H9 (cell line): ENCODE measurements around the gene DIPK1C. TPM values are rescaled to one million over a fixed set of nuclear protein-coding genes. Genes with fewer than 3 reads are reported as not detected.

Source experiments
- DNase-seq: peaks from one replicate; pipeline ENCODE4 v3.0.0-alpha.2; 2017
- H2AFZ ChIP-seq: one replicate; pipeline ENCODE4 v1.6.1; 2013; ENCODE audit warnings: mild to moderate bottlenecking, low read length, control low read depth, moderate library complexity
- H2AK5ac ChIP-seq: 2 replicates; pipeline ENCODE4 v1.6.1; 2013; ENCODE audit warnings: low read length, control low read depth, mixed read lengths; ENCODE audit not compliant: insufficient read length
- H2BK120ac ChIP-seq: one replicate; pipeline ENCODE4 v1.6.1; 2013; ENCODE audit warnings: low read depth, mild to moderate bottlenecking, low read length, control low read depth, inconsistent platforms; ENCODE audit not compliant: poor library complexity, severe bottlenecking
- H2BK12ac ChIP-seq: 2 replicates; pipeline ENCODE4 v1.6.1; 2013; ENCODE audit warnings: low read length, control low read depth, mixed read lengths, low read depth; ENCODE audit not compliant: insufficient read length
- H2BK15ac ChIP-seq: 2 replicates; pipeline ENCODE4 v1.6.1; 2013; ENCODE audit warnings: low read depth, low read length, control low read depth
- H2BK20ac ChIP-seq: one replicate; pipeline ENCODE4 v1.6.1; 2013; ENCODE audit warnings: low read depth, mild to moderate bottlenecking, low read length, control low read depth, inconsistent platforms; ENCODE audit not compliant: poor library complexity, severe bottlenecking
- H2BK5ac ChIP-seq: 2 replicates; pipeline ENCODE4 v1.6.1; 2013; ENCODE audit warnings: low read length, control low read depth, mixed read lengths; ENCODE audit not compliant: insufficient read length
- H3K14ac ChIP-seq: 2 replicates; pipeline ENCODE4 v1.6.1; 2013; ENCODE audit warnings: low read length, control low read depth; ENCODE audit not compliant: insufficient read depth
- H3K18ac ChIP-seq: 2 replicates; pipeline ENCODE4 v1.6.1; 2013; ENCODE audit warnings: low read depth, mild to moderate bottlenecking, mixed read lengths, low read length, control low read depth; ENCODE audit not compliant: insufficient read length
- H3K23ac ChIP-seq: 2 replicates; pipeline ENCODE4 v1.6.1; 2013; ENCODE audit warnings: low read length, control low read depth, mixed read lengths, low read depth; ENCODE audit not compliant: insufficient read length
- H3K23me2 ChIP-seq: 2 replicates; pipeline ENCODE4 v1.6.1; 2013; ENCODE audit warnings: low read depth, mild to moderate bottlenecking, mixed read lengths, low read length, control low read depth; ENCODE audit not compliant: insufficient read length, poor library complexity, severe bottlenecking
- H3K27ac ChIP-seq: 2 replicates; pipeline ENCODE4 v1.5.1; 2013; ENCODE audit warnings: low read length, control low read depth, mixed read lengths, low read depth; ENCODE audit not compliant: insufficient read length
- H3K27me3 ChIP-seq: 2 replicates; pipeline ENCODE4 v1.6.1; 2013; ENCODE audit warnings: low read length, control low read depth, inconsistent platforms; ENCODE audit not compliant: insufficient read depth
- H3K4ac ChIP-seq: 2 replicates; pipeline ENCODE4 v1.6.1; 2013; ENCODE audit warnings: low read depth, mild to moderate bottlenecking, control low read depth, inconsistent platforms, low read length, moderate library complexity
- H3K4me1 ChIP-seq: 2 replicates; pipeline ENCODE4 v1.6.1; 2013; ENCODE audit warnings: low read length, control low read depth, inconsistent platforms; ENCODE audit not compliant: insufficient read depth
- H3K4me2 ChIP-seq: 2 replicates; pipeline ENCODE4 v1.6.1; 2013; ENCODE audit warnings: low read length, control low read depth, mixed read lengths; ENCODE audit not compliant: insufficient read length, insufficient read depth
- H3K56ac ChIP-seq: 2 replicates; pipeline ENCODE4 v1.6.1; 2013; ENCODE audit warnings: low read depth, mild to moderate bottlenecking, mixed read lengths, low read length, control low read depth; ENCODE audit not compliant: insufficient read length
- H3K79me1 ChIP-seq: 2 replicates; pipeline ENCODE4 v1.6.1; 2013; ENCODE audit warnings: low read depth, mild to moderate bottlenecking, moderate library complexity, low read length, control low read depth, inconsistent platforms; ENCODE audit not compliant: insufficient read depth, poor library complexity, severe bottlenecking
- H3K79me2 ChIP-seq: 2 replicates; pipeline ENCODE4 v1.6.1; 2013; ENCODE audit warnings: low read length, control low read depth, inconsistent platforms; ENCODE audit not compliant: insufficient read depth
- H3K9ac ChIP-seq: 2 replicates; pipeline ENCODE4 v1.6.1; 2013; ENCODE audit warnings: low read length, control low read depth, mixed read lengths; ENCODE audit not compliant: insufficient read length; ENCODE audit errors: extremely low read depth
- H3K9me3 ChIP-seq: one replicate; pipeline ENCODE4 v1.6.1; 2013; ENCODE audit warnings: low read depth, low read length, inconsistent platforms; ENCODE audit not compliant: control insufficient read depth
- H3T11ph ChIP-seq: one replicate; pipeline ENCODE4 v1.6.1; 2013; ENCODE audit warnings: mild to moderate bottlenecking, low read length, control low read depth, inconsistent platforms
- H4K20me1 ChIP-seq: one replicate; pipeline ENCODE4 v1.6.1; 2013; ENCODE audit not compliant: control insufficient read depth, insufficient read length, insufficient read depth
- H4K5ac ChIP-seq: 2 replicates; pipeline ENCODE4 v1.6.1; 2013; ENCODE audit warnings: low read depth, mild to moderate bottlenecking, mixed read lengths, low read length, control low read depth; ENCODE audit not compliant: insufficient read length
- H4K8ac ChIP-seq: replicated peaks from 2 replicates; pipeline ENCODE4 v1.6.1; 2013; ENCODE audit warnings: low read length, control low read depth, mixed read lengths, low read depth; ENCODE audit not compliant: insufficient read length
- H4K91ac ChIP-seq: 2 replicates; pipeline ENCODE4 v1.6.1; 2013; ENCODE audit warnings: low read depth, mild to moderate bottlenecking, moderate library complexity, mixed read lengths, low read length, control low read depth; ENCODE audit not compliant: insufficient read length
- H3K27ac Mint-ChIP-seq, 3 experiments: 2 replicates in 2 of 3; 3 replicates in 1 of 3; pipeline ENCODE4 v1.8.0; 2020 to 2021; ENCODE audit warnings: mixed read lengths in 3 of 3, mild to moderate bottlenecking in 1 of 3, moderate library complexity in 1 of 3
- H3K27me3 Mint-ChIP-seq: 2 replicates; pipeline ENCODE4 v1.8.0; 2021; ENCODE audit warnings: low read depth, mild to moderate bottlenecking, moderate library complexity, mixed read lengths
- H3K36me3 Mint-ChIP-seq, 3 experiments: 2 replicates in 2 of 3; 3 replicates in 1 of 3; pipeline ENCODE4 v1.8.0; 2020 to 2021; ENCODE audit warnings: low read depth in 3 of 3, mixed read lengths in 3 of 3; ENCODE audit not compliant: insufficient read depth in 1 of 3
- H3K4me1 Mint-ChIP-seq, 2 experiments: 2 replicates each; pipeline ENCODE4 v1.8.0; 2020; ENCODE audit warnings: mixed read lengths in 2 of 2
- H3K4me3 Mint-ChIP-seq, 2 experiments: 2 replicates in 1 of 2; 3 replicates in 1 of 2; pipeline ENCODE4 v1.8.0; 2020 to 2021; ENCODE audit warnings: mild to moderate bottlenecking in 2 of 2, mixed read lengths in 2 of 2, moderate library complexity in 1 of 2
- H3K9me3 Mint-ChIP-seq, 2 experiments: 2 replicates in 1 of 2; 3 replicates in 1 of 2; pipeline ENCODE4 v1.8.0; 2020; ENCODE audit warnings: mild to moderate bottlenecking in 2 of 2, mixed read lengths in 2 of 2, moderate library complexity in 1 of 2
- CTCF ChIP-seq: fragments of 200-600 bp; sonication (generic); conservative IDR thresholded peaks from 3 replicates; pipeline ENCODE4 v1.8.0; 2021; ENCODE audit warnings: antibody characterized with exemption, mild to moderate bottlenecking
- WGBS: extraction: QIAGEN DNeasy Blood & Tissue Kit; methylation state at CpG from one replicate; pipeline ENCODE4 v1.1.7; 2013; ENCODE audit warnings: missing lambda C conversion rate, low lambda C conversion rate, mixed read lengths; ENCODE audit not compliant: insufficient read length; ENCODE audit errors: extremely low coverage; 5-methylcytosine and 5-hydroxymethylcytosine counted together
- total RNA-seq: library from RNA; stranded (reverse); gene quantifications from 2 replicates; pipeline ENCODE4 v1.2.1, GENCODE V29; 2021

The DIPK1C gene
- total RNA-seq, 1 experiment from 2014 or later, result not detected

DNA sequence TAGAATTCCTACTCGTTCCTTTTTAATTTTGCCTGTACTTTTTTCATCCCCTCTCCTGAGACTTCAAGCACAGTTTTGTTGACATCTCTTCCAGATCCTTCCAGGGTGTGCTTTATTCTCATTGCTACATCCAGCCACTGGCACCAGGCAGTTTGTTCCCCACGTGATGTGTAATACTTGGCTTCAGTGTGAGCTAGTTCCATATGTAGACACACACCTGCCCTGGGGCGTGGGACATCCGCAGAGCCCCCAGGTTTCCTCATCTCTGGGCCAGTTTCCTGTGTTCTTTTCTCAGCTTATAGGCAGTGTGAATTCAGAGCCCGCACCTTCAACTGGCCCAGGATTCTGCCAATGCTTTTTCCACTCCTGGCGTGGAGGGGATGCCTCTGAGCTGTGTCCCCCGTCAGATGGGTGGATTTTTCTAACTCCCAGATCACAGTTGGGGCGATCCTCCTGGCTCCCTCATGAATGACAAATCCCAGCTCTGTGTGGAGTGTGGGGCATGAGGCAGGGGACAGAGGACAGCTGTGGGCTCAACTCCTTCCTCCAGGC is 46.6 kb downstream of the DIPK1C start:
- no peaks in the 10 kb centered on the region for H4K20me1 ChIP-seq
- Mint-ChIP-seq H3K4me3 (no peak overlapping the region), H3K4me1 (peaks cover 10 to 12% of the 10 kb centered on the region in 2 experiments), H3K27me3 (peaks cover 2% of the 10 kb centered on the region), H3K27ac (no peak overlapping the region), H3K36me3 (no peaks in the 10 kb centered on the region), H3K9me3 (no peaks in the 10 kb centered on the region)
- H2AK5ac ChIP-seq, result no peak overlapping the region
- no peaks in the 10 kb centered on the region for H3K79me2 ChIP-seq
- H3K9me3 ChIP-seq, result no peaks in the 10 kb centered on the region
- H3K4ac ChIP-seq, result no peak overlapping the region; the same call in 1 of the 2 replicates
- no peak overlapping the region for H2BK15ac ChIP-seq
- no peaks in the 10 kb centered on the region; the same call in 1 of the 2 replicates for H3K4me1 ChIP-seq
- H3K27ac ChIP-seq, result no peak overlapping the region
- H2BK20ac ChIP-seq, result no peak overlapping the region
- no peak for DNase-seq
- H4K8ac ChIP-seq, result no peak overlapping the region
- no peak overlapping the region for H2BK12ac ChIP-seq
- no peak overlapping the region for H3T11ph ChIP-seq
- no peak overlapping the region for H2BK120ac ChIP-seq
- no peak overlapping the region for H2BK5ac ChIP-seq
- no peak overlapping the region for H3K4me2 ChIP-seq
- H4K5ac ChIP-seq, result no peak overlapping the region
- no peak overlapping the region for H3K14ac ChIP-seq
- no peak overlapping the region for H3K9ac ChIP-seq
- H3K18ac ChIP-seq, result no peak overlapping the region
- WGBS, result no CpG with 5 or more reads among the region's 8 CpGs
- no peak overlapping the region for H3K23ac ChIP-seq
- H2AFZ ChIP-seq, result no peak overlapping the region
- H3K56ac ChIP-seq, result no peak overlapping the region
- no peaks in the 10 kb centered on the region for H3K79me1 ChIP-seq
- no peak overlapping the region for H4K91ac ChIP-seq
- H3K27me3 ChIP-seq, result no peaks in the 10 kb centered on the region
- H3K23me2 ChIP-seq, result no peaks in the 10 kb centered on the region
- no peak for TF ChIP-seq CTCF
